Colon (tissue), 2 donors: Measurements from ENCODE around the gene FN3KRP.

Experiments used
- FAIRE-seq: peaks from 2 replicates; lab custom pipeline; 2012; peaks lifted over from hg19 to GRCh38; lab: Jason Lieb, UNC
- donor health status: control.
- donor health status: control.

Gene FN3KRP

GRCh38 chr17:82716203-82717010, at the start of gene FN3KRP:
FN3KRP (plus strand) TSS chr17:82716706; CDS start chr17:82716756, 50 bp downstream.
- no peak for FAIRE-seq

DNA sequence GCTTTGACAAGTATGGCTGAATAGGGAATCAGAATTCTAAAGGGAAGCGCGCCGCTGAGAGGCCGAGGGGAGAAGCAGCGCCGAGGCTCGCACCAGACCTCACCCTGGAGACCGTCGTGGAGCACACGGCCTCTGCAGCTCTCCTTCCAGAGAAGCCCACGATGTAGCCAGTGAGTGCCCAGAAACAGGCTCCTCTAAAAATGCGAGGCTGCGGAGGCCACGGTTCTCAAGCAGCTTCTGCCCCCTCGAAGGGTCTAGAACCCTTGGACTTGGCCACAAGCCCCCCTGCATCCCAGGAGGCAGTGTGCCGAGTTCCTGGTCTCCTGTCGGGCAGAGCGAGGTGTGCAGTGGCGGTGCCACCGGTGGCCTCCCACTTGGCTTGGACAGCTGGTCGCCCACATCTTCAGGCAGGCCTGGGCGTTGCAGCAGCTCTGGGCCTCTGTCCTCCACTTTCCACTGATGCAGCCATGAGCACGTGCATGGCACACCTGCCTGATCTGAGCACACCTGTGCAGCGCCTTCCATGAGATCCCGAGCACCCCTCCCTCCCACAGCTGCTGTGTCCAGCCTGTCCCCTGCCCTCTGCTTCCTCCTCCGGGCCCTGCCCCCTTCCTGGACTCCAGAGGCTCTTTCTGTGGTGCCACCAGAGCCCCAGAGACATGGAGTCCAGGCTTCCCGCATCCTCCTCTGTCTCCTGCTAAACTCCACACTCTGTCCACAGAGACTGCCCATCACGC, 49.4 kb upstream of the FN3KRP start:
- no peak for FAIRE-seq

DNA sequence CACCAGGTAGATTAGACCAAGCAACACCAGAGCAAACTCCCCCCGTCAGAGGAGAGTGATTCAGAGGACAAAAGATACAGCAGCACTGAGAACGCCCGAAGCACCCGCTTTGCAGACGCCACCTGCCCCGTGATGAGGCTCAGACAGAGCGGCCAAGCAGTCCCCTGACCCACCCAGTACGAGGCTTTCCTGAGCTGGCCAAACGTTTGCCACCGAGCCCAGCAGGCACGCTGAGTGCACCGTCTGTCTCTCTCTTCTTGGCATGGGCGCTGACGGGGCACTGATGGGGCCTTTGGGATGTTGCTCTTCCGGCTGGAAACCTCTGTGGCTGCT, 48.9 kb upstream of the FN3KRP start:
- FAIRE-seq: no peak

DNA sequence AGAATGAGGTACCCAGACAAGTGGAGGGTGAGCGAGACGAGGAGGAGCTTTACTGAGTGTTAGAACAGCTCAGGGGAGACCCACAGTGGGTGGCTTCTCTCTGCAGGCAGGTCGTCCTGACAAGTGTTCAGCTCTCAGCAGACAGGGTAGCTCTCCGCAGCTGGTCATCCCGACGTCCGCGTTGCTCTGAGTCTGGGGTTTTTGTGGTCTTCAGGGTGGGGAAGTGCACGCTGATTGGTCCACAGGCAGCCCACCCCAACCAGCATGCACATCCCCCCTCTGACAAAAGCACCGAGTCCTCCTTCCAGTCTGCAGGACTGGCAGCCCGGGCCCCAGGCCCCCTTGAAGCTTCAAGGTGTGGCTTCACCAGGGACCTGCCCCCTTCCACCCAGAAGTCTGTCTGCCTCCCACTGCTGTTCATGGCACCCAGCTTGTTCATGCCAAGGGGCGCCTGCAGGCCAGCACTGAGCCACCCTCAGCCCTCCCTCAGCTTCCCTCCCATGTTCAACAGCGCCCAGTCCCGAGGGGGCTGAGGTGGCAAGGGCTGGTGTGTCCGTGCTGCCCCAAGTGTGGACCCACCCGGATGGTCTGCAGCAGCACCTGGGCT, 48.4 kb upstream of the FN3KRP start:
- no peak for FAIRE-seq

- no peak for FAIRE-seq
These were observed 47.8 kb upstream of the FN3KRP start for GRCh38 chr17:82668631-82669099.

DNA sequence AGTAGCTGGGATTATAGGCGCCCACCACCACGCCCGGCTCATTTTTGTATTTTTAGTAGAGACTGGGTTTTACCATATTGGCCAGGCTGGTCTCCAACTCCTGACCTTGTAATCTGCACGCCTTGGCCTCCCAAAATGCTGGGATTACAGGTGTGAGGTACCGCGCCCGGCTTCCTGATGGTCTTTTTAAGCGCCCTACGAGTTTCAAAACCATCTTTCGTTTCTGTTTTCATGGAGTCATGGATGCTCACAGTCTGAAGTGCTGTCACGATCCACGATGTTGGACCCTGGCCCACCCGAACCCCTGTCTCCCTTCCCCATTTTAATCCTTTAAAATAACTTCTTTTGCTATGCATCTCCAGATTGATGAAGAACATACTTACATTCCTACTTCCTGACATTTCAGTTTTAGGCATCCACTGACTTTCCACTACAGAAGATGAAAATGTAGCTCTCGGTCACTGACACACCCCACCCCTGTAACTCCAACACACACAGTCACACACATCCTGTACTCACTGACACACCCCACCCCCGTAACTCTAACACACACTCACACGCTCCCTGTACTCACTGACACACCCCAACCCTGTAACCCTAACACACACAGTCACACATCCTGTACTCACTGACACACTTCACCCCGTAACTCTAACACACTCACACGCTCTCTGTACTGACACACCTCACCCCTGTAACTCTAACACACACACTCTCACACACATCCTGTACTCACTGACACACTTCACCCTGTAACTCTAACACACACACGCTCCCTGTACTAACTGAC, 45.6 kb upstream of the FN3KRP start:
- peak; percentile 10 for FAIRE-seq

DNA sequence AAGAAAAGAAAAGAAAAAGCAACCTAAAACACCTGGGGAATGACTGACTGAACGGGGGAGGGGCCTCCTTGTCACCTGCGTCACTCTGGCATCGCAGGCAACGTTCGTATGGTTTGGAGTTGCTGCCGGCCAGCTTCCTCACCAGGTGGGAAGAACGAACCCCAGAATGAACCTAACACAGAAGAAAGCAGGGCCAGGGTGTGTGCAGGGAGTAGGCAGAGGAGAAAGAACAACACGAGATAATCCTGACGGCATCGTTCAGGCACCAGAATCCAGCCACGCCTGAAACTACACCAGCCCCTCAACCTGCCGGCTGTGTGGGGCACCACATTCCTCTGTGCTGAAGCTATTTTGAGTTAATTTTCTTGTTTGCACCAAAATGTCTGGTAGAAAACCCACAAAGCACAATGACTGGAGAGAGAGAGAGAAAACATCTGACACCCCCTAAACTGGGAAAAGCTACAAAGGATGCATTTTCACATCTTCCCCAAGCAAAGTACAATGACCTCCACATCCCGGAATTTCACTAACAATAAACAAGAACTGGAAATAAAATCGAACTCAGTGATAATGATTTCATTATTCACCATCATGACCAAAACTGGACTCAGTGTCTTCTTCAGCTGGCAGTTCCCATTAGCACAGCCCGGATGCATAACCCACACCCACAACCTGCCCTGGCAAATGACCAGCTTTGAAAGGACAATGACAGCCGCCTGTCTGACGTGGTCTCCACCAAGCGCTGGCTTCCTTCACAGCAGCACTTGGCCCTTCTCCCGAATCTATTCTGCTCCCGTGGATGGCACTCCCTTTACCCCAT, 41.6 kb upstream of the FN3KRP start:
- FAIRE-seq: no peak

DNA sequence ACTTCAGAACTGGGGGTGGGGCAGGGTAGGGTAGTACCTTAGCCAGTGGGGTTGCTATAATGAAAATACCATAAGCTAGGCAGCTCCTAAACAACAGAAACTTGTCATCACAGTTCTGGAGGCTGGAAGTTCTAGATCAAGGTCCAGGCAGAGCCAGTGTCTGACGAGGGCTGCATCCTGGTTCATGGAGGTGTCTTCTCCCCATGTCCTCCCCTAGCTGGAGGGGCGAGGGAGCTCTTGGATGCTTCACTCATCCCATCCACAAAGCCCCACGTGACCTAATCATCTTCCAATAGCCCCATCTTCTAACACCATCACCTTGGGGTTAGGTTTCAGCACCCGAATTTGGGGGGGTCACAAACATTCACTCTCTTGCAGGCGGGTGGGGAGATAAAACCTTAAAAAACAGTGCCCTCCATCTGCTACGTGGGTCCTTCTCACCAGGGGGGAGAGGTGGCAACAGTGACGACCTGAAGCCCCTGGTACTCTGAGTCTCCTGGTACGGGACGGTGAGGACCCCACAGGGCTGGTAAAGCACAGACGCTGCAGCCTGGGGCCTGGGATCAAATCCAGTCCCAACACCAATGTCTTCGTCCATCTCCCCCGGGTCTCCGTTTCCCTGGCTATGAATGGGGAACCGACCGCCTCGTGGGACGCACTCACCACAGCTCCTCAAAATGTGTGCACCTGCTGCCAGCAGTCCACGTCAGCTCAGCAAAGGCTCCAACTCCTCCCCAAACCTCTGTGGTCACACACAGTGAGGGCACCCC, 40.8 kb upstream of the FN3KRP start:
- no peak for FAIRE-seq

- FAIRE-seq: no peak
These were observed 39.1 kb upstream of the FN3KRP start for GRCh38 chr17:82677353-82677925.

GRCh38 chr17:82678265-82678891, 38.1 kb upstream of the FN3KRP start:
- no peak for FAIRE-seq

DNA sequence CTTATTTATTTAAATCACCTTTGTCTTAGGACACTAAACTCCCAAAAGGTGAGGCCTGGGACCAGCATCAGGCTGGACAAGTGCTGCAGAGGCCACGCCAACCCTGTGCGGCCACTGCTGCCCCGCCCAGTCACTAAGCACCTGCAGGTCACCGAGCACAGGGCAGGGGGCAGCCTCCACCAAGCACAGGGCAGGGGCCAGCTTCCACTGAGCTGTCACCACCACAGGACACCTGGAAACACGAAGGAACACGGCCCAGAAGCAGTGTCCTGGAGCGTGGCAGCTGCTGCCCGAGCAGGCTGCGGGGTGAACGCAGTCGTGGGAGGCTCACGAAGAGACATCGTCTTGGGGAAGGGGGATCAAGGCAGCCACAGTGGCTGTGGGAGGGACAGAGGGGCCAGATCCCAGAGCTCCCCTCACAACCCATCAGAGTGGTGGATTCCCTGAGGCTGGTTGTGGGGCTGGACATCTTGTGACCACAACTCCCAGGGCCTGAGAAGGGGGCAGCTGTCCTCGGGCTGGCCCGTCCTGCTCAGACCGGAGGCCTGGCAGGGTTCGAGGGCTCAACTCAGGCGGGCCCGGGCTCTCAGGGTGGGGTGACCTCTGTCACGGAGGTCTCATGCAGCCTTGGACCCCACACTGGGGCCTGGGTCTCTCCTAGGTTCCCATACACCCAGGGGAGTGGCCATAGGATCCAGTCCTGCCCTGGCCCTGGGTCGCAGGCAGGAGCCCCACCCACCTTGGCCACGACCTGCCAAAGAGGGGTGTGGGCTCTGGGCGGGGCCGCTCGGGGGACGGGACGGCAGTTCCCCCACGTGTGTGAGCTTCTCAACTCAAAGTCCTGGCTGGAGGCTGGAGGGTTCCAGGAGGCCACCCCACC, 36.7 kb upstream of the FN3KRP start:
- no peak for FAIRE-seq

- FAIRE-seq: no peak
These were observed 35.0 kb upstream of the FN3KRP start for GRCh38 chr17:82681547-82681946.

- no peak for FAIRE-seq
These were observed 33.0 kb upstream of the FN3KRP start for GRCh38 chr17:82683534-82683933.

DNA sequence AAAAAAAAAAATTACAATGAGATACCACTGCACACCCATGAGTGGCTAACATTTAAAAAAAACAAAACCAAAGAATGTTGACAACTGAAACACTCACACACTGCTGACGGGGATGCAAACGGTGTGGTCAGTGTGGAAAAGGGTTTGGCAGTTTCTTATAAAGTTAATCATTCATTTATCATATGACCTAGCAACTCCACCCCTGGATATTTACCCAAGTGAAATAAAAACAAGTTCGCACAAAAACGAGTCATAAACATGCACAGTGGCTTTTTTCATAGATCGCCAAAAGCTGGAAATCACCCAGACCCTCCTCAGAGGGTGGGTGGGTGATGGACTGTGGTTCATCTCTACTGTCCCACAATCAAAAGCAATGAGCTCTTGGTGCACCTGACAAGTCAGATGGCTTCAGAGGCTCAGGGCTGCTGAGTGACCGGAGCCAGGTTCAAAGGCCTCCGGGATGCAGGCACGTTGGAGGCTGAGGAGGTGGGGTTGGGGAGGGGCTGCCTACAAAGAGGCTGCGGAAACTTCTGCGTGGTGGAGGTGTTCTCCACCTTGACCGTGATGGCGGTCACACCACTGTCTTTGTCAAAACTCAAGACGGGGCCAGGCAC, 32.2 kb upstream of the FN3KRP start:
- peak; percentile 33 for FAIRE-seq

- no peak for FAIRE-seq
These were observed 31.2 kb upstream of the FN3KRP start for GRCh38 chr17:82685291-82685690.

GRCh38 chr17:82686366-82687324, 29.9 kb upstream of the FN3KRP start:
- no peak for FAIRE-seq

- no peak for FAIRE-seq
These were observed 29.1 kb upstream of the FN3KRP start for GRCh38 chr17:82687375-82687861.
